HG02588 (cell line): ENCODE results near the gene STAC3.

ENCODE experiments used
- ATAC-seq: cut with Tn5 transposase; IDR thresholded peaks from one replicate; pipeline ENCODE4 v1.9.1; 2021; ENCODE audit warnings: mild to moderate bottlenecking, moderate library complexity; ENCODE audit not compliant: unreplicated experiment

The STAC3 gene

DNA sequence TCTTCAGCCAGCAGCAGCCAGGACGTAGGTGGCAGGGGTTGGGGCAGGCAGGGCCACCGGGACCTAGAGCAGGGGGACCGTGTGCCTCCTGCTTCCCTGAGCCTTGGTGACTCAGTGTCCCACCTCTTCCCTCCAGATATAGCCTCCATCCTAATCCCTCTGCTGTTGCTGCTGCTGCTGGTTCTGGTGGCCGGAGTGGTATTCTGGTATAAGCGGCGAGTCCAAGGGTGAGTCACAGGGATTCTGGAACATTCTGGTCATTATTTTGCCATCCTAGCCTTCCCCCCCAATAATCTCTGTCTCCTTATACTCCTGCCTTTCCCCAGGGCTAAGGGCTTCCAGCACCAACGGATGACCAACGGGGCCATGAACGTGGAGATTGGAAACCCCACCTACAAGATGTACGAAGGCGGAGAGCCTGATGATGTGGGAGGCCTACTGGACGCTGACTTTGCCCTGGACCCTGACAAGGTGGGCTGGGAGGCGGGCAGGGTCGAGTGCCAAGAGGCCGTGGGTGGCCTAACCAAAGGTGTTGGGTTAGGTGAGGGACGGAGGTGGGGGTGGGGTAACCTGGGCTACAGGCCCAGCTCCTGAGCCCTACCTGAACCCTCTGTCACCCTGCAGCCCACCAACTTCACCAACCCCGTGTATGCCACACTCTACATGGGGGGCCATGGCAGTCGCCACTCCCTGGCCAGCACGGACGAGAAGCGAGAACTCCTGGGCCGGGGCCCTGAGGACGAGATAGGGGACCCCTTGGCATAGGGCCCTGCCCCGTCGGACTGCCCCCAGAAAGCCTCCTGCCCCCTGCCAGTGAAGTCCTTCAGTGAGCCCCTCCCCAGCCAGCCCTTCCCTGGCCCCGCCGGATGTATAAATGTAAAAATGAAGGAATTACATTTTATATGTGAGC lies 38.9 kb downstream of the STAC3 start:
- ATAC-seq, result no peak

DNA sequence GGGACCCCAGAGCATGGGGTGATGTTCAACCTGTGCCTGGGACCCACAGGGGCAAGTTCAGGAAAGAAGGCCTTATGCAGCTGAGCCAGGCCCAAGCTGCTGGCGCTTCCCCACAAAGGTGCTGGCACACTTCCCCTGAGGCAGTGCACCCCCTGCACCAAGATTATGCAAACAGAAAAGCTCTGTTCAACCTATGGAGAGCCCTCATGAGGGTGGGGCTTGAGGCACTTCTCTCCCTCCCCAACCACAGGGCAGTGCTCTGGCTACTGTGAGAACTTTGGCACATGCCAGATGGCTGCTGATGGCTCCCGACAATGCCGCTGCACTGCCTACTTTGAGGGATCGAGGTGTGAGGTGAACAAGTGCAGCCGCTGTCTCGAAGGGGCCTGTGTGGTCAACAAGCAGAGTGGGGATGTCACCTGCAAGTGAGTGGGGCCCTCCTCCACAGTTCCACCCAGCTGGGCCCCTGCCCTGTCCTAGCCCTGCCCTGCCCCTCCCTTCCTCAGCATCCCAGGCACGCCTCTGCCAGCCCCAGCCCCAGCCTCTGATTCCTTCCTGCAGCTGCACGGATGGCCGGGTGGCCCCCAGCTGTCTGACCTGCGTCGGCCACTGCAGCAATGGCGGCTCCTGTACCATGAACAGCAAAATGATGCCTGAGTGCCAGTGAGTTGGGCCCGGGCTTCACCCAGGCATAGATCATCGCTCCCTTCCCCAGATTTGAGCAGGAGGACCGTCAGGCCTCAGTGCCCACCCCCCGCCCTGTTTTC lies 39.9 kb downstream of the STAC3 start:
- ATAC-seq, result no peak

DNA sequence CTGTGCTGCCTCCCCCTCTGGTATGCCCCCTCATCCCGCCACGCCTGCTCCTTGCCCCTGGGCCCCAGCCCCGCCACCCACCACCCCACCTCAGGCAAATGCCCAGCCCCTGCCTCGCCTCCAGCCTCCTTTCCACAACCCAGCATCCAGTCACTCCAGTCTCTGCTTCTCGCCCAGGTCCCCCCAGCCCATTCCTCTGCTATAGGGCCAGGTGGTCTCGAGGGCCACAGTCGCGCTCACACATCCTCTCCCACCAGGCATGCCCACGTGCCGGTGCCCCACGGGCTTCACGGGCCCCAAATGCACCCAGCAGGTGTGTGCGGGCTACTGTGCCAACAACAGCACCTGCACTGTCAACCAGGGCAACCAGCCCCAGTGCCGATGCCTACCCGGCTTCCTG lies 40.5 kb downstream of the STAC3 start:
- ATAC-seq, result no peak

DNA sequence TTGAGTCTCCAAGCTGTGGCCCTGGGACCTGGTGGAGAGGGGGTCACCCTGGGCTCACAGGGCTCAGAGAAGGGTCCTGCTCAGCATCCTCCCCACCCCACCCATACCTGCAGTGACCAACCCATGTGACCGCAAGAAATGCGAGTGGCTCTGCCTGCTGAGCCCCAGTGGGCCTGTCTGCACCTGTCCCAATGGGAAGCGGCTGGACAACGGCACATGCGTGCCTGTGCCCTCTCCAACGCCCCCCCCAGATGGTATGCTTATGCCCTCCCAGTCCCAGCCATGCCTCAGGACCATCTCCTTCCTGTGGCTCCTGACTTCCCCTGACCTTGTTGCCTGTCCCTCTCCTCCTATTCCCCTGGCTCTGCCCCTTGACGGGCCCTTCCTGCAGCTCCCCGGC lies 41.1 kb downstream of the STAC3 start:
- ATAC-seq, result no peak

DNA sequence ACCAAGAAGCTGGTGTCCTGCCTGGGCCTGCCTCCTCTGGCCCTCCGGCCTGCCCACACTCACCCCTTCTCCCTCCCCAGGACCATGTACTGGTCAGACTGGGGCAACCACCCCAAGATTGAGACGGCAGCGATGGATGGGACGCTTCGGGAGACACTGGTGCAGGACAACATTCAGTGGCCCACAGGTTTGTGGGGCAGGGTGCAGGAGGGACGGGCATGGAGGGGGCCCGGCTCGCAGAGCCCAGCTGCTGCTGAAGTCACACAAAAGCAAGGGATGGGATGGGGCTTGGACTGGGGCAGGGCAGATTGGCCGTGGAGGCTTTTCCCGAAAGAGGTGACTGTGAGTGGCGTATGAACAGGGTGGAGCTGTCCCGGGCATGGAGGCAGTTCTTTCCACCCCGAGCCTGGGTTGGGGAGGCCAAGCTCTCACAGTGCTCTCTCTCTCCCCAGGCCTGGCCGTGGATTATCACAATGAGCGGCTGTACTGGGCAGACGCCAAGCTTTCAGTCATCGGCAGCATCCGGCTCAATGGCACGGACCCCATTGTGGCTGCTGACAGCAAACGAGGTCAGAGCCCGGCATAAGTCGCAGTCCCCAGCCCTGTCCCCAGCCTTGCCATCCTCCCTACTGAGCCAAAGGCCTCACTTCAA lies 42.2 kb downstream of the STAC3 start:
- ATAC-seq, result no peak

DNA sequence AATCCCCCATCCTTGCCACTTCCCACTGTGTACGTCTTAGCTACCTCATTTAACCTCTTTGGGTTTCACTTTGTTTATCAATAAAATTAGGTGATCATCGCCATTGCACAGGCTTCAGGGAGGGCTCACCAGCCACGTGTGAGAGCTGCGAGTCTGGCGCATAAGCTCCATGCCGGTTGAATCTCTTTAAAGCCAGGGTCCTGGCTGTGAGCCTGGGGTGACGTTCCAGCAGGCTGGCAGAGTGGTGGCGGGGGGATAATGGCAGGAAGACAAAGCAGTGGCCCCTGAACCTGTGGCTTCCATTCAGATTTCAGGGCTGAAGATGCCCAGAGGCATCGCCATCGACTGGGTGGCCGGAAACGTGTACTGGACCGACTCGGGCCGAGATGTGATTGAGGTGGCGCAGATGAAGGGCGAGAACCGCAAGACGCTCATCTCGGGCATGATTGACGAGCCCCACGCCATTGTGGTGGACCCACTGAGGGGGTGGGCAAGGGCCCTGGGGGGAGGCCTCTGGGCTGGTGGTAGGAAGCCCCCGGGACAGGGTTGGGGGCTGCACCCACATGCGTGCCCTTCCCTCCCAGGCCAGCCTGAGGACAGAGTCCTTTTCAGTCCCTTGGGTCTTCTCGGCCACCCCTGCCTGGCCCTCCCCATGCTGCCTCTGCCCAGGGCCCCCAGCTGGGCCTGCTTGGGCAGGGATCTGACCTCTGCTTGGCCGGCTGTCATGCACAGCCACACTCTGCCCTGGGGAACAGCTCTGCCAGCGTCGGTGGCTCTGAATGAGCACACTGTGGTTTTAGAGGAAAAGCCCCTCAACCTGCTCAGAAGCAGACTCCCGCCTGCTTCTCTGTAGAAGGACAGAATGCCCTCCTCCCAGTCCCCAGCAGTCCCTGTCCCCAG lies 43.0 kb downstream of the STAC3 start:
- ATAC-seq, result no peak

DNA sequence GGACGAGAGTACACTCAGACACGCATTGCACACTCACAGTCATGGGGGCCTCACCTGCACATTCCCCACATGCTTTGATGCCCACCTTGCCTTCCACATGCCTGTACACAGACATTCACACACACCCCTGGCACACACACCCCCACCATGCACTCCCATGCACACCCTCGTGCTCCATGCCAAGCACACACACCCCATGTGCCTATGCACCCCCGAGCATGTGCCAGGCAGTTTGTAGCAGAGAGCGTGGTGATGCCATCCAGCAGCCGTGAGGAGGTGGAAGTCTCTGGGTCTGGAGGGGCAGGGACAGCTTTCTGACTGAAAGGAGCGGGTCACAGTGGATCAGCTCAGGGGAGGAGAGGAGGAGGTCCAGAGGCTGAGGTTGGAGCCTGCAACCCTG lies 45.1 kb downstream of the STAC3 start:
- no peak for ATAC-seq

DNA sequence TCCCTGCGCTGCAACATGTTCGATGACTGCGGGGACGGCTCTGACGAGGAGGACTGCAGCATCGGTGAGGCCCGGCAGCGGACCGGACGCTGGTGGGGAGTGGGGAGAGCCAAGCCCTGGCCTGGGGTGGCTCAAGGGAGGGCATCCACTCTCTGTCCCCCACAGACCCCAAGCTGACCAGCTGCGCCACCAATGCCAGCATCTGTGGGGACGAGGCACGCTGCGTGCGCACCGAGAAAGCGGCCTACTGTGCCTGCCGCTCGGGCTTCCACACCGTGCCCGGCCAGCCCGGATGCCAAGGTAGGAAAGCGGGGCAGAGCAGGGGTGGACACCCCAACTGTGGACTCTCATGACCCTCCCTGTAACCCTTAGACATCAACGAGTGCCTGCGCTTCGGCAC lies 45.8 kb downstream of the STAC3 start:
- no peak for ATAC-seq

DNA sequence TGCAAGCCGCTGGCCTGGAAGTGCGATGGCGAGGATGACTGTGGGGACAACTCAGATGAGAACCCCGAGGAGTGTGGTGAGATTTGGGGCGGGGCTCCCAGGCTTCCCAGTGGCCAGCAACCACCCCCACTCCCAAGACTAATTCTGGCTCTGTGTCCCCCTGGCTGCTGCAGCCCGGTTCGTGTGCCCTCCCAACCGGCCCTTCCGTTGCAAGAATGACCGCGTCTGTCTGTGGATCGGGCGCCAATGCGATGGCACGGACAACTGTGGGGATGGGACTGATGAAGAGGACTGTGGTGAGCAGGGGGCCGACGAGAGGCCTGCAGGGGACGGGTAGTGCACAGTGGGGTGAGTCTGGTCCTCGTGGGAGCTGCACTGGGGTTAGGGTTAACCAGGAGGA lies 46.5 kb downstream of the STAC3 start:
- no peak for ATAC-seq

DNA sequence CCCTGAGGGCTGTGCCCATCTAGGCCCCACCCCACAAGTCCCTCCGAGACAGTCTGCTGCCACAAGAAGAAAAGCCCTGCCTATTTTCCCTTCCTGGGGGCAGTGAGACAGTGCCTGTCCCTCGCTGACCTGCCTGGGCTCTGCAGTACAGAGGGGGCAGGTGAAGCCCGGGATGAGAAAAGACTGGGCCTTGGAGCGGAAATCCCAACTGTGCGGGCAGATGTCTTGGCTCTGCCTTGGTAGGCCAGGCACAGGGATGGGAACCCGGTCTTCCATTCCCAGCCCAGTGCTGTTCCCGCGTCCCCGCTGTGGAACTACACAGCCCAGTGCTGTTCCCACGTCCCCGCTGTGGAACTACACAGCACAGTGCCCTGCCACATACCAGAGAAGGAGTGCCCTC lies 47.2 kb downstream of the STAC3 start:
- no peak for ATAC-seq

DNA sequence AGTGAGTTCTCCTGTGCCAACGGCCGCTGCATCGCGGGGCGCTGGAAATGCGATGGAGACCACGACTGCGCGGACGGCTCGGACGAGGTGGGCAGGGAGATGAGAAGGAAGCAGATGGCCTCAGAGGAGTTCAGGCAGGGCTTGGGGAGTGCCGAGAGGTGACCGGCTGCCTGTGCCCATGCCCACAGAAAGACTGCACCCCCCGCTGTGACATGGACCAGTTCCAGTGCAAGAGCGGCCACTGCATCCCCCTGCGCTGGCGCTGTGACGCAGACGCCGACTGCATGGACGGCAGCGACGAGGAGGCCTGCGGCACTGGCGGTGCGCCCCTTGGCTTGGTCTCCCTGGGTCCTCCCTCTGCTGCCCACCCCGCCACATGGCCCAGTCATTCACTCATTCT lies 47.8 kb downstream of the STAC3 start:
- no peak for ATAC-seq

DNA sequence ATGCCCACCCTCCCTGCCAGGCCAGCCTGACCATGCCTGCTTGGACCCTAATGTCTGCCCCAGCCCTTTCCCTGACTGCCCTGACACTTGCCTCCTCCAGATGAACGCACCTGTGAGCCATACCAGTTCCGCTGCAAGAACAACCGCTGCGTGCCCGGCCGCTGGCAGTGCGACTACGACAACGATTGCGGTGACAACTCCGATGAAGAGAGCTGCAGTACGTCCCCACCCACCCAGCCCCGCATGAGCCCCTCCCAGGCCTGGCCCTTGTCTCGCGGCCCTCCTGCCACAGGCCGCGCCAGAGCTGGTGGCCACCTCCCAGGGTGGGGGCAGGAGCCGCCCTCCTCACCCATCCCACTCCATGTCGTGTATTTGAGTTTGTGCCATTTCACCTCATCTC lies 48.7 kb downstream of the STAC3 start:
- ATAC-seq, result no peak

DNA sequence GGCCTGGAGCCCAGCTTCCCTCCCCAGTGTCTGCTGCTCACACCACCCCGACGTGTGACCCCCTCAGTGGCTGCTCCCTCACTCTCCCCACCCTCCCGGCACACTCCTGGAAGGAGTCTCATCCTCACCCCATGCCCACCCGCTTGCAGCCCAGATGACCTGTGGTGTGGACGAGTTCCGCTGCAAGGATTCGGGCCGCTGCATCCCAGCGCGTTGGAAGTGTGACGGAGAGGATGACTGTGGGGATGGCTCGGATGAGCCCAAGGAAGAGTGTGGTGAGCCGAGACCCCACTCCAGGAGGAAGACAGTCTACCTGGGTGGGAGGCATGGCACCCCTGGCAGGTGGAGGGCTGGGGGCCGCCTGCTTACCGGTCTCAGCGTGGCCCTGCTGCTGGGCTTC lies 49.4 kb downstream of the STAC3 start:
- ATAC-seq, result no peak

DNA sequence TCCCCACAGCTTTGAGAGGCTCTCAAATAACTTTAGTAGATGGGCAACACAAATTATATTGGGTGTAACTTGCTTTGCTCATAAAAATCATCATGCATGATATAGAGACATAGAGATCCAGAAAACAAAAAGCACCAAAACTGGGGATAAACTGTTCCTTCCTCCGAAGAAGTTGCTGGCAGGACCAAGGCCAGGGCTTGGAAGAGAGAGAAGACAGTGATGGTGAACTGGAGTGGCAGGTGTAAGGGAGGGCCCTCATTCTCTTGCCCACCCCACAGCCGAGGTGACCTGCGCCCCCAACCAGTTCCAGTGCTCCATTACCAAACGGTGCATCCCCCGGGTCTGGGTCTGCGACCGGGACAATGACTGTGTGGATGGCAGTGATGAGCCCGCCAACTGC lies 49.8 kb downstream of the STAC3 start:
- ATAC-seq, result no peak

DNA sequence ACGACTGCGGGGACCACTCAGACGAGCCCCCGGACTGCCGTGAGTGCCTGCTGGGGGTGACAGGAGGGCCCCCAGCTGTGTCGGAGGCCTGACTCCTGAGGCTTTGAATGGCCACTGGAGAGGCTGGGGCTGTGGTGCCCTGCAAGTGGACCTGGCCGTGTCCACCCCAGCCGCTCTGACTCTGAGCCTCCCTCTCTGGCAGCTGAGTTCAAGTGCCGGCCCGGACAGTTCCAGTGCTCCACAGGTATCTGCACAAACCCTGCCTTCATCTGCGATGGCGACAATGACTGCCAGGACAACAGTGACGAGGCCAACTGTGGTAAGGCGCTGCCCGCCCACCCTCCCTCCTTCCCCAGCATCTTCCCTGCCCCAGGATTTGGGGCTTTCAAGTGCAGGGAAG lies 50.5 kb downstream of the STAC3 start:
- ATAC-seq, result no peak

DNA sequence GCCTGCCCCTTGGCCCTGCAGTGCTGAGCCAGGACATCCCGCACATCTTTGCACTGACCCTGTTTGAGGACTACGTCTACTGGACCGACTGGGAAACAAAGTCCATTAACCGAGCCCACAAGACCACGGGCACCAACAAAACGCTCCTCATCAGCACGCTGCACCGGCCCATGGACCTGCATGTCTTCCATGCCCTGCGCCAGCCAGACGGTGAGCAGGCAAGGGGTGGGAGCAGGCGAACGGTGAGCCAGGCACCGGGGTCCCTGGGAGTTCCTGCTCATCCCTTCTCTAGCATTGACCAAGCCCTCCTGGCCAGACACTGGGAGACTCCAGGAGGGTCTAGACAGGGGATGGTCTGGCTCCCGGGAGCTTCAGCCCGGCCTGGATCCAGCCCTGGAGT lies 51.8 kb downstream of the STAC3 start:
- ATAC-seq, result no peak

DNA sequence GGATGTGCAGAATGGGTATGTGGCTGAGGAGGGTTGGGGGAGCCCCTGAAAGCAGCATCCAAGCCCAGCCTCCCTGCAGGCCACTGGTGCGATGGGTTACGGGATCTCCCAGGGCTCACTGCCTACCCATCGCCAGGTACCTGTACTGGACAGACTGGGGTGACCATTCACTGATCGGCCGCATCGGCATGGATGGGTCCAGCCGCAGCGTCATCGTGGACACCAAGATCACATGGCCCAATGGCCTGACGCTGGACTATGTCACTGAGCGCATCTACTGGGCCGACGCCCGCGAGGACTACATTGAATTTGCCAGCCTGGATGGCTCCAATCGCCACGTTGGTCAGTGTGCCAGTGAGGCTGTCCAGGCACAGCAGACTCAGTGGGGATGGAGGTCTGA lies 52.7 kb downstream of the STAC3 start:
- ATAC-seq, result no peak

DNA sequence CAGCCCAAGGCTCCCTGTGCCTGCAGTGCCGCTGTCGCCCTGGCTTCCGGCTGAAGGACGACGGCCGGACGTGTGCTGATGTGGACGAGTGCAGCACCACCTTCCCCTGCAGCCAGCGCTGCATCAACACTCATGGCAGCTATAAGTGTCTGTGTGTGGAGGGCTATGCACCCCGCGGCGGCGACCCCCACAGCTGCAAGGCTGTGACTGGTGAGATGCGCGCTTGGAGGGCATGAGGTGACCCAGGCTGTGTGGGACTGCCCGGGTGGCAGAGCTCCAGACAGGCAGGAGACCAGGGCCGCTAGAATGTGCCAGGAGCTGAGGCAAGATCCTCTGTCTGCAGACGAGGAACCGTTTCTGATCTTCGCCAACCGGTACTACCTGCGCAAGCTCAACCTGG lies 54.0 kb downstream of the STAC3 start:
- ATAC-seq, result no peak

DNA sequence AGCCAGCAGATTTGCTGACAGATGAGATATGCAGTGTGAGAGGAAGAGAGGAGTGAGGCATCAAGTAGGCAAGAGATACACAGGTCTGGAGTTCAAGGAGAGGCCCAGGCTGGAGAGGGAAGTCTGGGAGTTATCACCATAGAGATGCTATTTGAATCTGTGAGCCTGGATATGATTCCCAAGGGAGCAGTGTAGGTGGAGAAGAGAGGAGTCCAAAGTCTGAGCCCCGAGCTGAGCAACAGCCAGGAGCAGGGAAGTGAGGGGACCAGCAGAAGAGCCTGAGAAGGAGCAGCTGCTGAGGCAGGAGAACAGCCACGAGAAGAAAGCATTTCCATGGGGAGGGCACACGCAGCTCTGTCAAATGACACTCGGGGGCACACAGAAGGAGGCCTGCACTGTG lies 54.5 kb downstream of the STAC3 start:
- ATAC-seq, result no peak

DNA sequence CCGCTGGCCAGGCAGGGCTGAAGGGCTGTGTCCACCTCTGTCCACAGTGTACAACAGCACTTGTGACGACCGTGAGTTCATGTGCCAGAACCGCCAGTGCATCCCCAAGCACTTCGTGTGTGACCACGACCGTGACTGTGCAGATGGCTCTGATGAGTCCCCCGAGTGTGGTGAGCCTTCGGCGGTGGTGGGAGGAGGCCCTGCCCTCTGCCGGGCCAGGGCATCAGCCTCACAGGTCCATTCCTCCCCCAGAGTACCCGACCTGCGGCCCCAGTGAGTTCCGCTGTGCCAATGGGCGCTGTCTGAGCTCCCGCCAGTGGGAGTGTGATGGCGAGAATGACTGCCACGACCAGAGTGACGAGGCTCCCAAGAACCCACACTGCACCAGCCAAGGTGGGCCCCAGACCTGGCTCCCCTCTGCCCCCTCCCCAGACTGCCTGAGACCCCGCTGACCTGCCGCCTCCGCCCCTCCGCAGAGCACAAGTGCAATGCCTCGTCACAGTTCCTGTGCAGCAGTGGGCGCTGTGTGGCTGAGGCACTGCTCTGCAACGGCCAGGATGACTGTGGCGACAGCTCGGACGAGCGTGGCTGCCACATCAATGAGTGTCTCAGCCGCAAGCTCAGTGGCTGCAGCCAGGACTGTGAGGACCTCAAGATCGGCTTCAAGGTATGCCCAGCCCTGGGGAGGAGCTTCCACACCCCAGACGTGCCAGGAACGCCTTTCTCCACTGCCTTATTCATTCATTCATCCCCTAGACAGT lies 55.2 kb downstream of the STAC3 start:
- no peak for ATAC-seq
